Urinary bladder (tissue), 4 donors: ENCODE data around the gene ZNF549. TPM values are rescaled to one million over a fixed set of nuclear protein-coding genes. Genes with fewer than 3 reads are reported as not detected.
A peak's percentile ranks its signal among the peaks of the same experiment; 100 is the strongest.

Experiments used
- DNase-seq: peaks from one replicate; pipeline ENCODE4 v3.0.0-alpha.2; 2015; ENCODE audit errors: extremely low spot score
- H3K27ac ChIP-seq: one replicate; pipeline ENCODE4 v1.5.1; 2013; ENCODE audit warnings: low read depth, mild to moderate bottlenecking, moderate library complexity
- H3K36me3 ChIP-seq: one replicate; pipeline ENCODE4 v1.6.1; 2013; ENCODE audit warnings: mild to moderate bottlenecking, moderate library complexity; ENCODE audit not compliant: insufficient read depth
- H3K4me1 ChIP-seq: one replicate; pipeline ENCODE4 v1.6.1; 2013; ENCODE audit warnings: mild to moderate bottlenecking, moderate library complexity; ENCODE audit not compliant: insufficient read depth
- H3K4me3 ChIP-seq: one replicate; pipeline ENCODE4 v1.5.1; 2013; ENCODE audit warnings: low read depth, low read length
- WGBS: extraction: QIAGEN DNeasy Blood & Tissue Kit; methylation state at CpG from one replicate; pipeline ENCODE4 v1.1.7; 2013; 5-methylcytosine and 5-hydroxymethylcytosine counted together
- polyA plus RNA-seq: library from polyadenylated mRNA; stranded (reverse); fragments of 200-250 nt; gene quantifications from one replicate; pipeline ENCODE4 v1.2.3, GENCODE V29; 2013
- total RNA-seq: library from RNA; depleted of rRNA; stranded (reverse); fragments of >200 nt; gene quantifications from one replicate; pipeline ENCODE4 v1.2.3, GENCODE V29; 2014
- donor health status: healthy with polysubstance abuse.
- donor health status: healthy.

Gene ZNF549
- total and polyA plus RNA-seq, 2 donors: 4.6 to 14.8 TPM

GRCh38 chr19:57552432-57552831 lies 25.3 kb downstream of the ZNF549 start:
- Histone ChIP-seq H3K27ac (no peak overlapping the region), H3K4me3 (no peak overlapping the region), H3K36me3 (peaks cover 19% of the 10 kb centered on the region), H3K4me1 (no peaks in the 10 kb centered on the region)
- WGBS: 94% methylated on average over 2 of the region's 2 CpGs
- no peak for DNase-seq

DNA sequence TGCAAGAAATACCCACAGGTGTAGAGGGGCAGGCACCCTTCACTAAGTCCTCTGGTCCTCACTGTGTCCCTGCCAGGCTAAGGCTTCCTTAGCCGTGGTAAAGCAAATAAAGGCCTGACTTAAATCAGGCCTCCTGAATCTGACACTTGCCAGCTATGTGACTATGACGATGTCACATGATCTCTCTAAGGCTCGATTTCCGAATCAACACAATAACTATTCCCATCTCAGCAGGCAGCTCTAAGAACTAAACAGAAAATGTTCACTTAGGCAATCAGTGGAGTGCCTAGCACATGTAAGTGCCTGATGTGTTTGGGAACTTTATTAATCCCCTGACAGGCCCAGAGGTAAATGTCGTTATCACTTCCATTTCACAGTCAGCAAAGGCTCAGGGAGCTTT lies 30.5 kb downstream of the ZNF549 start:
- WGBS: 78% methylated on average over 5 of the region's 5 CpGs
- Histone ChIP-seq H3K27ac (no peak overlapping the region), H3K36me3 (peaks cover 7% of the 10 kb centered on the region), H3K4me3 (no peak overlapping the region), H3K4me1 (no peaks in the 10 kb centered on the region)
- DNase-seq: no peak

GRCh38 chr19:57558525-57558924 lies 31.4 kb downstream of the ZNF549 start:
- Histone ChIP-seq H3K4me1 (no peaks in the 10 kb centered on the region), H3K36me3 (peaks cover under 1% of the 10 kb centered on the region), H3K4me3 (peak overlapping the region; percentile 87), H3K27ac (no peak overlapping the region)
- WGBS: 19% methylated on average over 6 of the region's 6 CpGs
- no peak for DNase-seq

DNA sequence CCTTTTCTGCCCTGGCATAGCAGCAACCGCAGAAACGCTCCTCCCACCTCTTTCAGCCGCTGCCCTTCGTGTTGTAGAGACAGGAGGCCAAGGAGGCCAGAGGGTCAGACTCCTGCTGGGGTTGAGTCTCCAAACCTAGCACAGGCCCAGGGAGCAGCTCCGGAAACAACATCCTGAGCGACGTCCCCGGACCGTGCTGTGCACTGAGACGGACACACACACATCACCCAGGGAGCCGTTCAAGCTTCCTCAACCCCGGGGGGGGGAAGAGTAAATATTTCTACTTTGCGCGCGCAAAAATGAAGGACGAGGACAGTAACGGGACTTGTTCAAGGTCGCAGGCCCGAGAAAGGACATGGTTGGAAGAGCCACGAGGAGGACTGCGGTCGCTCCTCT lies 31.9 kb downstream of the ZNF549 start:
- WGBS: under 1% methylated on average over 22 of the region's 22 CpGs
- no peak overlapping the region for H3K27ac ChIP-seq
- no peak for DNase-seq
- no peaks in the 10 kb centered on the region for H3K36me3 ChIP-seq
- peak overlapping the region; percentile 87 for H3K4me3 ChIP-seq
- no peaks in the 10 kb centered on the region for H3K4me1 ChIP-seq

DNA sequence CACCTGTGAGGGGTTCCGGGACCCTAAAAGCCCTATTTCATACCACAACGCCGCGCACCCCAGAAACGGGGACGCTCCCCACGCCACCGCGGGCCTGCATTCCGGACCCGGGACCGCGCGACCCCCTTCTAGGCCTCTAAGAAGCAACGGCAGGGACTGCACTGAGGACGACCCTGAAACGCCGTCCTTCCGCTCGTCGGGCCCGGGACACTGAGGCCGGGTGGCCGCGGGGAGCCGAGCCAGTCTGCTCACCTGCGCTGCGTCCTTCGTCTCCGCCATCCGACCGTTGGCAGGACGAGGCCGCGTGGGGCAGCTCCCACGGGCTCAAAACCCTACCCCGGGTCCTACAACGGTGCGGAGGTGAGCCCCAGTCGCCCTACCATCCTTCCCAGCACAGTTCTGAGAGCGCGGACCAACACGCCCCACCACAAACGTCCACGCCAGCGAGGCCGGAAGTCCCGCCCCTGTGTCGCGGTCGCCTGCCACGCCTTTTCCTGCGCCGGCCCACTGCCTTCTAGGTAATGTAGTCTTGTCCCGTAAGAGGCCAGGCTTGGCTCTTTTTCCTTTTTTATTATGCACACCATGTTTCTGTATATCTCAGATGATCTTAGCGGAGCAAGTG lies 32.4 kb downstream of the ZNF549 start, which contains the start of gene ZNF550:
Gene ZNF550, minus strand, starts transcription at position 460 of the 622 bp plus-strand sequence. Its CDS starts 181 bp downstream, at position 279.
- H3K27ac ChIP-seq: no peak within 1 kb of the TSS
- peak; percentile 78 for DNase-seq
- no peaks in the 10 kb centered on the region for H3K4me1 ChIP-seq
- peak within 1 kb of the TSS; percentile 87 for H3K4me3 ChIP-seq
- under 1% methylated on average over 56 of the region's 56 CpGs for WGBS
- H3K36me3 ChIP-seq: no peaks in the 10 kb centered on the region

DNA sequence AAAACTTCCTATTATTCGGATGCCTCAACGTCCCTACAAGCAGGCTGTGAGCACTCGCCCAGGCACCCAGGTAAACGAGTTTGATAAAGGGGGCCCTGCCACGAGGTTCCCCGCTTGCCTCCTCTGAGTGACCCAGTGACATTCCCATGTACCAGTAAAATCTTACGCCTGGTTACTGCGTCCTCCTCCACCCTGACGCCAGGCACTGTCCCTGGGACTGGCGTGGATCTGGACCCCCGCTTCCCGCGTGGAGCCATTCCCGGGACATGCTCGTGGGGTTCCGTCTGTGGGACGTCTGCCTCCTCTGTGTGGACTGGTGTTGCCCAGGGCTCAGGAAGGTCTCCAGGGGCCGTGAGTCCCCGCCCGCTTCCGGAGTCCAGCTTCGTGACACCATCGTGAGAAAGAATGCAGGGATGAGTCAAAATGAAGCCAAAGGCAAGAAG lies 32.9 kb downstream of the ZNF549 start:
- WGBS: 14% methylated on average over 23 of the region's 23 CpGs
- Histone ChIP-seq H3K4me3 (peak overlapping the region; percentile 87), H3K4me1 (no peaks in the 10 kb centered on the region), H3K27ac (no peak overlapping the region), H3K36me3 (no peaks in the 10 kb centered on the region)
- DNase-seq: no peak

- H3K4me1 ChIP-seq: no peaks in the 10 kb centered on the region
- H3K27ac ChIP-seq: no peak overlapping the region
- no peak overlapping the region for H3K4me3 ChIP-seq
- 60% methylated on average over 1 of the region's 1 CpG for WGBS
- no peaks in the 10 kb centered on the region for H3K36me3 ChIP-seq
- DNase-seq: no peak
These were observed 36.4 kb downstream of the ZNF549 start for GRCh38 chr19:57563547-57563946.

- no peak for DNase-seq
- 65% methylated on average over 7 of the region's 7 CpGs for WGBS
These were observed 39.5 kb downstream of the ZNF549 start for GRCh38 chr19:57566396-57567265.

GRCh38 chr19:57570707-57571106 lies 43.6 kb downstream of the ZNF549 start:
- H3K36me3 ChIP-seq: peaks cover 12% of the 10 kb centered on the region
- H3K4me3 ChIP-seq: no peak overlapping the region

More at GRCh38 chr19:57566396-57567265, 39.5 kb downstream of the ZNF549 start:
- Histone ChIP-seq H3K27ac (no peak overlapping the region), H3K4me3 (no peak overlapping the region), H3K36me3 (no peaks in the 10 kb centered on the region), H3K4me1 (no peaks in the 10 kb centered on the region)

GRCh38 chr19:57572415-57572947 lies 45.3 kb downstream of the ZNF549 start:
- no peak for DNase-seq
- H3K27ac ChIP-seq: no peak overlapping the region
- WGBS: over 99% methylated on average over 3 of the region's 3 CpGs
- peaks cover 15% of the 10 kb centered on the region for H3K36me3 ChIP-seq
- no peaks in the 10 kb centered on the region for H3K4me1 ChIP-seq
- no peak overlapping the region for H3K4me3 ChIP-seq

More at GRCh38 chr19:57570707-57571106, 43.6 kb downstream of the ZNF549 start:
- Histone ChIP-seq H3K27ac (no peak overlapping the region), H3K4me1 (no peaks in the 10 kb centered on the region)
- DNase-seq: no peak

DNA sequence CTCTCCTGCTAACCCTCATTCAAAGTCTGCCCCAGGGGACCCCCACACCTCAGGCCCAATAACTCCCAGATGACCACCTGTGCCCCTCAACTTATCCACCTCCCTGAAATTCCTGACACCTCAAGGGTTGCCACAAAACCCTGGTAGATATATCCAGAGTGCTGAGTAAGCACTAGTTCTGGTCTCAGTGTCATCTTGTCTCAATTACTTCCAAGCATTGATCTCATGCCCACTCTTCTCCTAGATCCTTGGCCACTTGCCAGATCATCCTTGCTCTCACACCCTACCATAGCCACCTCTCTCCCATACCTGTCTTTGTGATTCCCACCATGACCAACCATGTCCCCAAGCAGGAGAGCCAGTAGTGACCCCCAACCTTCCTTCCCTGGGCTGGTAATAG lies 49.5 kb downstream of the ZNF549 start:
- Histone ChIP-seq H3K4me1 (no peaks in the 10 kb centered on the region), H3K4me3 (no peak overlapping the region), H3K36me3 (peaks cover 15% of the 10 kb centered on the region), H3K27ac (no peak overlapping the region)
- DNase-seq: no peak

DNA sequence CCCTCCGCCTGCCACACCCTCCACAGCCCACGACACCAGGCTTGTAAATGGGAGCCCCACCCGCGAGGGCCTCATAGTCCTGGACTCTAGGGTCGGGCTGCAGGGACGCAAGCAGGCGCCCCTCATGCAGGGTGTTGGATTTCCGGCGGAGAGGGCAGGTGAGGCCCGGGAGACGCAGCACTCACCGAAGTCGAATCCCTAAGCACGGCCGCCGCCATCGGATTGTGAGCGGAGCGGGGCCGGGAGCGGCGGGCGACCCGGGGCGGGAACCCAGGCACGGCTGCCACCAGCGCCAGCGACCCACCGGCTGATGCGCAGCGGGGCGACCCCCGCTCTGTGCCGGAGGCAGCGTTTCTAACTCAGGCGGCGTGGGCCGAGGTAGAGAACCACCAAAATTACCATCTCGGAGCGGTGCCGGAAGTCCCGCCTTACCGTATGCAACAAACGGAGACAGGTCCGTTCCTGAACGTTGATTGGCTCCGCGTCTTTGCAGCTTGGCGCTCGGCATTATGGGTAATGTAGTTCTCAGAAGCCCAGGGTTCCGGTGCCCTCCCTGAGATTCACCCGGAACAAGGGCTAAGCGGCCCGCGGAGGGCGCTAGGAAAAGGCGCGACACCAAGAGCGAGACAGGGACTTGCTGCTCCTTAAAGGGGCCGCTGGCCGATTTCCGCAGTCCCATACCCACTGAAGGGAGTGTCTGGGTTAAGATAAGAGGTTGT lies 51.5 kb downstream of the ZNF549 start, which contains the start of gene ZNF416:
Gene ZNF416, minus strand, starts transcription at position 425 of the 719 bp plus-strand sequence. Its CDS starts 207 bp downstream, at position 218.
- H3K27ac ChIP-seq: no peak within 1 kb of the TSS
- under 1% methylated on average over 62 of the region's 62 CpGs for WGBS
- peaks cover 10% of the 10 kb centered on the region for H3K36me3 ChIP-seq
- peaks cover 2% of the 10 kb centered on the region for H3K4me1 ChIP-seq
- peak; percentile 96 for DNase-seq
- H3K4me3 ChIP-seq: peak within 1 kb of the TSS; percentile 96

GRCh38 chr19:57583104-57583520 lies 56.0 kb downstream of the ZNF549 start:
- Histone ChIP-seq H3K4me3 (peak overlapping the region; percentile 58), H3K27ac (no peak overlapping the region), H3K4me1 (peaks cover 2% of the 10 kb centered on the region), H3K36me3 (no peaks in the 10 kb centered on the region)
- WGBS: 32% methylated on average over 21 of the region's 21 CpGs
- DNase-seq: no peak
